ENCODE results near the gene WSB2. TPM values are rescaled to one million over a fixed set of nuclear protein-coding genes. Genes with fewer than 3 reads are reported as not detected.

The WSB2 gene
- total and polyA plus RNA-seq, 10 of the 15 experiments (the other 5 are each of a cell fraction or from before 2014, with no cell fraction given): 18.3 to 82.6 (median 43.7) TPM

DNA sequence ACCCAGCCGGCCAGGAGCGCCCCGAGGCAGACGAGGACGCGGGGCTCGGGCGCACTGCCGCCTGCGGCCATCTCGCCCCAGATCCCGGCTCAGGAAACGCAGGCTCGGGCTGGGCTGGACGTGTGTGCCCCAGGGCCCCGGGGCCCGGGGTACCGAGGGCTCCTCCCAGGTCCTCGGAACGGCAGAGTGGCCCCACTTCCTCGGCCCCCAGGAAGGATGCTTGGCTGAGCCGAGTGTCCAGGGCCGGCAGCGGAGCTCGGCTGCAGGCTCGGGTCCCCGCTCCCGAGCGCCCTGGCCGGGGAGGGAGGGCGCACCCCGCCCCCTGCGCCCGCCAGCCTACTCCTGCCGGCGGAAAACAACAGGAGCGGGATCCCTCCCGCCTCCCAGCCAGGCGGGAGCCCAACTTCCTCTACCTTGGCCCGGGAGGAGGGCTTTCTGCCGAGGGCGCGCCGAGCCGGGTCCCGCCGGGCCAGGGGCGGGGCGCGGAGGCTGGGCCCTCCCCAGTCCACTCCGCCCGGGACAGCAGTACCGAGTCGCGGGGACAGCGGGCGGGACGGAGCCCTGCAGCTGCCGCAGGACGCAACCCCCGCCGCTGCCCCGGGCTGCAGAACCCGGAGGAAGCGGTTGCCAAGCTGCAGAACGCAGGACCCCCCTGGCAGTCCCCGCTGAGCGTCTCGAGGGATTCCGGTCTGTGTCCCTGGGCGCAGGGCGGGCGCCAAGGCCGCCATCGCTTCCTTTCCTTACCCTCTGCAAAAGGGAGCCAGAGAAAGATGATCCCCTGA lies 42.8 kb upstream of the WSB2 start, which contains the start of gene VSIG10:
Gene VSIG10, minus strand, starts transcription at position 411 of the 782 bp plus-strand sequence. Its CDS starts 340 bp downstream, at position 71.
- RAD21 ChIA-PET (ENCODE audit: unreplicated experiment): no interaction called here
- Histone ChIP-seq H2AFZ (ENCODE audit: control insufficient read depth, low read depth, low read length) (peak within 1 kb of the TSS; percentile 72), H3K4me1 (ENCODE audit: control insufficient read depth, insufficient read depth, low read length) (no peaks in the 10 kb centered on the region; the same call in 1 of the 2 replicates), H3K27me3 (replicated peaks in 1 of 2; ENCODE audit: control insufficient read depth in 2 of 2, insufficient read depth in 2 of 2, low read length in 1 of 2) (peaks cover 5 to 10% of the 10 kb centered on the region in 2 experiments; a peak in 3 of 4 replicates), H4K20me1 (ENCODE audit: control insufficient read depth, insufficient read depth) (no peaks in the 10 kb centered on the region), H3K4me2 (ENCODE audit: control insufficient read depth, insufficient read depth) (peak within 1 kb of the TSS; percentile 97), H3K79me2 (ENCODE audit: control insufficient read depth, insufficient read depth, low read length) (no peaks in the 10 kb centered on the region), H3K4me3 (peak within 1 kb of the TSS; percentile 84), H3K36me3 (ENCODE audit: control insufficient read depth in 2 of 2, insufficient read depth in 2 of 2, low read length in 1 of 2) (no peaks in the 10 kb centered on the region), H3K27ac (ENCODE audit: control insufficient read depth, insufficient read depth) (no peak within 1 kb of the TSS), H3K9me3 (replicated peaks; ENCODE audit: control insufficient read depth, insufficient read depth, low read length) (no peaks in the 10 kb centered on the region), H3K9ac (ENCODE audit: control insufficient read depth, insufficient read depth, low read length) (peak within 1 kb of the TSS; percentile 48; the same call in 1 of the 2 replicates)
- in situ Hi-C loops (cut with MboI) (loop anchor here (25.0 kb wide), 2 partner anchors 934 to 1434 kb away; no protein-coding TSS in a partner anchor), intact Hi-C loops (cut with micrococcal nuclease; ENCODE audit: unreplicated experiment) (no loop called here)
- ATAC-seq: peak; percentile 81
- CTCF ChIA-PET: no interaction called here
- no peak for DNase-seq (ENCODE audit: low read depth, low spot score)
- BruUV-seq (replicated peaks): no TSS peak
- SMC1A ChIA-PET (ENCODE audit: uncharacterized antibody, unreplicated experiment): no interaction called here
- POLR2A ChIA-PET: interaction anchor here (0.6 kb wide), 1 partner anchor 247 kb away, joined by 4 read pairs; no protein-coding TSS in a partner anchor
- no peak for FAIRE-seq
- under 1% methylated on average over 72 of the region's 75 CpGs for WGBS (ENCODE audit: insufficient coverage, insufficient replicate concordance, low lambda C conversion rate, missing lambda C conversion rate)
- TF ChIP-seq PBX3 (IDR thresholded peaks at IDR 0.05; ENCODE audit: insufficient replicate concordance, low read depth, low read length) (no peak), EGR1 (IDR thresholded peaks at IDR 0.05; ENCODE audit: borderline replicate concordance in 1 of 2, low read depth in 2 of 2, low read length in 2 of 2) (no peak), YBX1 (IDR thresholded peaks at IDR 0.05) (no peak), PRDM15 (CRISPR knock-in tag; IDR thresholded peaks at IDR 0.05) (no peak), PML (IDR thresholded peaks at IDR 0.05; ENCODE audit: low read length) (no peak), POLR2A (IDR thresholded peaks at IDR 0.05; ENCODE audit: low read depth, low read length) (peak; percentile 14; the same call in 1 of the 2 replicates), SREBF2 (IDR thresholded peaks at IDR 0.05; ENCODE audit: low read length) (no peak), RELB (IDR thresholded peaks at IDR 0.05; ENCODE audit: low read depth) (no peak), PAX8 (IDR thresholded peaks at IDR 0.05) (no peak), BHLHE40 (IDR thresholded peaks at IDR 0.05; ENCODE audit: borderline replicate concordance in 1 of 2, low read depth in 2 of 2, low read length in 1 of 2) (0 out of 4 replicates have a peak, but pooled peaks of 1 of the 2 experiments have one; percentile 3), HDGF (IDR thresholded peaks at IDR 0.05) (no peak), LARP7 (IDR thresholded peaks at IDR 0.05) (no peak), E4F1 (IDR thresholded peaks at IDR 0.05; ENCODE audit: borderline replicate concordance, partially characterized antibody) (no peak), POU2F2 (IDR thresholded peaks at IDR 0.05; ENCODE audit: borderline replicate concordance, low read depth, low read length) (no peak), IRF4 (IDR thresholded peaks at IDR 0.05; ENCODE audit: low read depth, low read length) (no peak)
